ENCODE results near the gene SLC28A2. TPM values are rescaled to one million over a fixed set of nuclear protein-coding genes. Genes with fewer than 3 reads are reported as not detected.

The SLC28A2 gene
- total and polyA plus RNA-seq, 2 of the 13 experiments (the other 11 are each of a cell fraction or from before 2014, with no cell fraction given), result 0.01 to 0.11 TPM

- CTCF ChIA-PET (ENCODE audit: low intra/inter-chr PET ratio, low total read pairs), result interaction anchor here (2.0 kb wide), 1 partner anchor 88 kb away, joined by 9 read pairs; no protein-coding TSS in a partner anchor
Measured at GRCh38 chr15:45306105-45306504, 54.1 kb downstream of the SLC28A2 start.

More at GRCh38 chr15:45306105-45306504, 54.1 kb downstream of the SLC28A2 start:
- no peak for FAIRE-seq
- H4K20me1 ChIP-seq (ENCODE audit: insufficient read depth, low read length), result no peaks in the 10 kb centered on the region
- no peaks in the 10 kb centered on the region for H3K36me3 ChIP-seq (replicated peaks in 1 of 2; ENCODE audit: control insufficient read depth in 1 of 2, insufficient read depth in 2 of 2, low read length in 2 of 2)
- DNase-seq (ENCODE audit: low spot score), result no peak
- H3K27ac ChIP-seq (ENCODE audit: extremely low read length, insufficient read depth, low read length), result no peak overlapping the region
- no peak for ATAC-seq
- H3K9me3 ChIP-seq (ENCODE audit: low read length), result peaks cover 10% of the 10 kb centered on the region
- 83% methylated on average over 4 of the region's 4 CpGs for WGBS (ENCODE audit: low lambda C conversion rate)
- no peaks in the 10 kb centered on the region for H3K79me2 ChIP-seq (ENCODE audit: insufficient read depth, low read length)
- TF ChIP-seq ZBTB3 (CRISPR knock-in tag; IDR thresholded peaks at IDR 0.05; ENCODE audit: borderline replicate concordance, low read depth) (no peak), ZSCAN12 (CRISPR knock-in tag; IDR thresholded peaks at IDR 0.05) (no peak), ZNF788 (CRISPR knock-in tag; IDR thresholded peaks at IDR 0.05; ENCODE audit: borderline replicate concordance) (no peak), FLYWCH1 (CRISPR knock-in tag; IDR thresholded peaks at IDR 0.05) (no peak), MTA3 (CRISPR knock-in tag; IDR thresholded peaks at IDR 0.05) (no peak), SP5 (CRISPR knock-in tag; IDR thresholded peaks at IDR 0.05; ENCODE audit: borderline replicate concordance, low read depth) (no peak), ZBTB49 (CRISPR knock-in tag; IDR thresholded peaks at IDR 0.05; ENCODE audit: borderline replicate concordance) (no peak), ZNF766 (CRISPR knock-in tag; IDR thresholded peaks at IDR 0.05; ENCODE audit: borderline replicate concordance) (no peak), KDM1A (CRISPR knock-in tag; IDR thresholded peaks at IDR 0.05) (no peak), CSRNP2 (CRISPR knock-in tag; conservative IDR thresholded peaks at IDR 0.05; ENCODE audit: low read depth) (no peak), ZNF512B (CRISPR knock-in tag; IDR thresholded peaks at IDR 0.05; ENCODE audit: borderline replicate concordance) (no peak), HCFC1 (IDR thresholded peaks at IDR 0.05; ENCODE audit: low read depth, low read length) (no peak), TOPORS (CRISPR knock-in tag; IDR thresholded peaks at IDR 0.05) (no peak), ZNF382 (CRISPR knock-in tag; IDR thresholded peaks at IDR 0.05; ENCODE audit: borderline replicate concordance) (no peak)
- TF ChIP-seq, protein P1, sequence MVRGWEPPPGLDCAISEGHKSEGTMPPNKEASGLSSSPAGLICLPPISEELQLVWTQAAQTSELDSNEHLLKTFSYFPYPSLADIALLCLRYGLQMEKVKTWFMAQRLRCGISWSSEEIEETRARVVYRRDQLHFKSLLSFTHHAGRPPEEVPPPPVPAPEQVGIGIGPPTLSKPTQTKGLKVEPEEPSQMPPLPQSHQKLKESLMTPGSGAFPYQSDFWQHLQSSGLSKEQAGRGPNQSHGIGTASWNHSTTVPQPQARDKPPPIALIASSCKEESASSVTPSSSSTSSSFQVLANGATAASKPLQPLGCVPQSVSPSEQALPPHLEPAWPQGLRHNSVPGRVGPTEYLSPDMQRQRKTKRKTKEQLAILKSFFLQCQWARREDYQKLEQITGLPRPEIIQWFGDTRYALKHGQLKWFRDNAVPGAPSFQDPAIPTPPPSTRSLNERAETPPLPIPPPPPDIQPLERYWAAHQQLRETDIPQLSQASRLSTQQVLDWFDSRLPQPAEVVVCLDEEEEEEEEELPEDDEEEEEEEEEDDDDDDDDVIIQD (CRISPR knock-in tag; IDR thresholded peaks at IDR 0.05; ENCODE audit: low read depth), result no peak
- H3K27me3 ChIP-seq (ENCODE audit: control insufficient read depth in 1 of 2, insufficient read depth in 2 of 2, low read length in 2 of 2), result no peaks in the 10 kb centered on the region
- no TSS peak for BruUV-seq (replicated peaks)
- no peak overlapping the region for H3K4me2 ChIP-seq (ENCODE audit: low read depth, low read length)
- peaks cover 58% of the 10 kb centered on the region for H3K4me1 ChIP-seq (ENCODE audit: insufficient read depth, low read length)
- intact Hi-C loops (cut with micrococcal nuclease; ENCODE audit: unreplicated experiment), result no loop called here
- POLR2A ChIA-PET, result interaction anchor here (1.9 to 2.3 kb wide), 2 partner anchors 27 to 96 kb away, joined by 4 to 8 read pairs; a partner anchor contains a TSS
- no peak overlapping the region for H3K9ac ChIP-seq (ENCODE audit: insufficient read depth, low read depth, low read length)
- no peak overlapping the region for H3K4me3 ChIP-seq (replicated peaks in 1 of 3; ENCODE audit: insufficient read depth in 1 of 3, low read depth in 2 of 3, low read length in 3 of 3)
- no peak overlapping the region for H2AFZ ChIP-seq (ENCODE audit: low read length)
- in situ Hi-C loops (cut with HindIII; ENCODE audit: extremely low pct_ligation_motif_present, low pct_unique_long_range_greater_than_20kb), result loop anchor here (5.0 kb wide), 1 partner anchor 96 kb away; a partner anchor contains a TSS
